SU-DHL-6 (cell line): Measurements from ENCODE around the gene RARB.

ENCODE experiments used
- H2AFZ ChIP-seq: fragments of 200-600 bp; sonication (generic); 2 replicates; pipeline ENCODE4 v1.6.1; 2014; ENCODE audit warnings: low read depth, mild to moderate bottlenecking, moderate library complexity, mixed read lengths, antibody characterized with exemption, low read length; ENCODE audit not compliant: severe bottlenecking
- H3F3A ChIP-seq: fragments of 200-600 bp; shearing (Covaris generic); 2 replicates; pipeline ENCODE4 v1.6.0; 2016; ENCODE audit warnings: antibody characterized with exemption, mild to moderate bottlenecking; ENCODE audit not compliant: insufficient read depth
- H3K27ac ChIP-seq: fragments of 200-600 bp; sonication (generic); 2 replicates; pipeline ENCODE4 v1.5.1; 2016; ENCODE audit warnings: low read depth, mild to moderate bottlenecking, low read length, moderate library complexity, mixed read lengths
- H3K27me3 ChIP-seq: fragments of 200-600 bp; sonication (generic), shearing (Covaris generic); 2 replicates; pipeline ENCODE4 v1.6.0; 2014; ENCODE audit warnings: mild to moderate bottlenecking, low read length
- H3K36me3 ChIP-seq: fragments of 200-600 bp; sonication (generic); 2 replicates; pipeline ENCODE4 v1.6.1; 2014; ENCODE audit warnings: mild to moderate bottlenecking, low read length, mixed read lengths
- H3K4me2 ChIP-seq: fragments of 300-600, 200-600 bp; shearing (Covaris generic), sonication (generic); 2 replicates; pipeline ENCODE4 v1.6.0; 2014; ENCODE audit warnings: low read length, low read depth, mild to moderate bottlenecking; ENCODE audit not compliant: poor library complexity, severe bottlenecking
- H3K4me3 ChIP-seq: fragments of 200-600 bp; sonication (generic); 2 replicates; pipeline ENCODE4 v1.5.1; 2014; ENCODE audit warnings: antibody characterized with exemption, low read length, mild to moderate bottlenecking, mixed read lengths; ENCODE audit not compliant: insufficient read depth, poor library complexity, severe bottlenecking
- H3K79me2 ChIP-seq: fragments of 200-600 bp; sonication (generic); 2 replicates; pipeline ENCODE4 v1.6.1; 2014; ENCODE audit warnings: mild to moderate bottlenecking, low read length, moderate library complexity; ENCODE audit not compliant: insufficient read depth
- H3K9ac ChIP-seq: fragments of 200-600 bp; sonication (generic); 2 replicates; pipeline ENCODE4 v1.7.0; 2014; ENCODE audit warnings: mild to moderate bottlenecking, low read length
- H3K9me2 ChIP-seq: fragments of 200-600 bp; sonication (generic); replicated peaks from 2 replicates; pipeline ENCODE4 v1.6.1; 2014; ENCODE audit warnings: low read length; ENCODE audit not compliant: insufficient read depth
- H3K9me3 ChIP-seq: fragments of 200-600 bp; sonication (generic); 2 replicates; pipeline ENCODE4 v1.6.1; 2014; ENCODE audit warnings: low read length, mixed read lengths; ENCODE audit not compliant: insufficient read depth
- H4K20me1 ChIP-seq: fragments of 200-600 bp; sonication (generic); 2 replicates; pipeline ENCODE4 v1.6.1; 2014; ENCODE audit warnings: low read depth, mild to moderate bottlenecking, antibody characterized with exemption, low read length, moderate library complexity, mixed read lengths
- EZH2phosphoT487 ChIP-seq: fragments of 200-600 bp; sonication (generic), shearing (Covaris generic); conservative IDR thresholded peaks from 2 replicates; pipeline ENCODE4 v1.6.1; 2018; ENCODE audit warnings: mild to moderate bottlenecking, antibody characterized with exemption, low read length, moderate library complexity, mixed read lengths
- TF ChIP-seq, protein P1 (sequence below): fragments of 200-600 bp; sonication (generic); IDR thresholded peaks from one replicate; pipeline ENCODE4 v1.5.1; 2017; ENCODE audit warnings: antibody characterized with exemption, mild to moderate bottlenecking, low read length, moderate library complexity; ENCODE audit not compliant: insufficient read depth, poor library complexity, severe bottlenecking

The RARB gene

GRCh38 chr3:25480811-25481210 lies 52.7 kb downstream of the RARB start:
- H3K4me2 ChIP-seq, result no peak overlapping the region
- H4K20me1 ChIP-seq, result no peaks in the 10 kb centered on the region
- no peaks in the 10 kb centered on the region for H3F3A ChIP-seq
- H3K36me3 ChIP-seq, result no peaks in the 10 kb centered on the region
- H3K4me3 ChIP-seq, result no peak overlapping the region
- no peaks in the 10 kb centered on the region for H3K27me3 ChIP-seq
- H2AFZ ChIP-seq, result no peak overlapping the region
- TF ChIP-seq, protein P1, sequence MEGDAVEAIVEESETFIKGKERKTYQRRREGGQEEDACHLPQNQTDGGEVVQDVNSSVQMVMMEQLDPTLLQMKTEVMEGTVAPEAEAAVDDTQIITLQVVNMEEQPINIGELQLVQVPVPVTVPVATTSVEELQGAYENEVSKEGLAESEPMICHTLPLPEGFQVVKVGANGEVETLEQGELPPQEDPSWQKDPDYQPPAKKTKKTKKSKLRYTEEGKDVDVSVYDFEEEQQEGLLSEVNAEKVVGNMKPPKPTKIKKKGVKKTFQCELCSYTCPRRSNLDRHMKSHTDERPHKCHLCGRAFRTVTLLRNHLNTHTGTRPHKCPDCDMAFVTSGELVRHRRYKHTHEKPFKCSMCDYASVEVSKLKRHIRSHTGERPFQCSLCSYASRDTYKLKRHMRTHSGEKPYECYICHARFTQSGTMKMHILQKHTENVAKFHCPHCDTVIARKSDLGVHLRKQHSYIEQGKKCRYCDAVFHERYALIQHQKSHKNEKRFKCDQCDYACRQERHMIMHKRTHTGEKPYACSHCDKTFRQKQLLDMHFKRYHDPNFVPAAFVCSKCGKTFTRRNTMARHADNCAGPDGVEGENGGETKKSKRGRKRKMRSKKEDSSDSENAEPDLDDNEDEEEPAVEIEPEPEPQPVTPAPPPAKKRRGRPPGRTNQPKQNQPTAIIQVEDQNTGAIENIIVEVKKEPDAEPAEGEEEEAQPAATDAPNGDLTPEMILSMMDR, result no peak
- no peak for TF ChIP-seq EZH2phosphoT487
- no peak overlapping the region for H3K9ac ChIP-seq
- no peak overlapping the region for H3K27ac ChIP-seq
- no peaks in the 10 kb centered on the region for H3K79me2 ChIP-seq
- H3K9me2 ChIP-seq, result no peaks in the 10 kb centered on the region
- no peaks in the 10 kb centered on the region for H3K9me3 ChIP-seq

- TF ChIP-seq, protein P1, result no peak
- Histone ChIP-seq H3K9ac (no peak overlapping the region), H3K79me2 (no peaks in the 10 kb centered on the region), H3F3A (no peaks in the 10 kb centered on the region), H3K9me2 (no peaks in the 10 kb centered on the region), H3K27me3 (no peaks in the 10 kb centered on the region), H3K4me2 (no peak overlapping the region), H3K36me3 (no peaks in the 10 kb centered on the region), H3K4me3 (no peak overlapping the region), H3K9me3 (no peaks in the 10 kb centered on the region), H2AFZ (no peak overlapping the region), H3K27ac (no peak overlapping the region), H4K20me1 (no peaks in the 10 kb centered on the region)
These were observed 53.3 kb downstream of the RARB start for GRCh38 chr3:25481386-25481785.

DNA sequence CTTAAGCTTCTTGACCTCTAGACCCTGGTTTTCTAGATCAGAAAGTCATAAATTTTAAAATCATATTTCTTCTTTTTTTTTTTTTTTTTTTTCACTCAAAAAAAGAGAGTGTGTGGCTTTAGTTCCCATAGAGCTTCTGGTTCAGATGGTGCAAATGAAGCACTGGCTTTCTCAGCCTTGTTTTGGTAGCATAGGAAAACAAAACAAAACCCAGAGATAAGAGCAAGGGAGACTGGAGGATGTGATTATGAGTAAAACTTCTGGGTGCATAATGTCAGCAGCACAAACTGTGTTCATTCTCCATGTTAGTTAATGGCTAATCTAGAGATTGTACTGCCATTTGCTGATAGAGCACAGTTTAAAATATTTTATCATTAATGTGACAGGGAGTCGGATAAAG lies 55.4 kb downstream of the RARB start:
- Histone ChIP-seq H3K4me2 (no peak overlapping the region), H3F3A (no peaks in the 10 kb centered on the region), H3K9ac (no peak overlapping the region), H3K36me3 (no peaks in the 10 kb centered on the region), H4K20me1 (no peaks in the 10 kb centered on the region), H3K27me3 (no peaks in the 10 kb centered on the region), H3K79me2 (no peaks in the 10 kb centered on the region), H2AFZ (no peak overlapping the region), H3K4me3 (no peak overlapping the region), H3K27ac (no peak overlapping the region), H3K9me2 (no peaks in the 10 kb centered on the region), H3K9me3 (no peaks in the 10 kb centered on the region)
- TF ChIP-seq EZH2phosphoT487, result no peak
- TF ChIP-seq, protein P1, result no peak

DNA sequence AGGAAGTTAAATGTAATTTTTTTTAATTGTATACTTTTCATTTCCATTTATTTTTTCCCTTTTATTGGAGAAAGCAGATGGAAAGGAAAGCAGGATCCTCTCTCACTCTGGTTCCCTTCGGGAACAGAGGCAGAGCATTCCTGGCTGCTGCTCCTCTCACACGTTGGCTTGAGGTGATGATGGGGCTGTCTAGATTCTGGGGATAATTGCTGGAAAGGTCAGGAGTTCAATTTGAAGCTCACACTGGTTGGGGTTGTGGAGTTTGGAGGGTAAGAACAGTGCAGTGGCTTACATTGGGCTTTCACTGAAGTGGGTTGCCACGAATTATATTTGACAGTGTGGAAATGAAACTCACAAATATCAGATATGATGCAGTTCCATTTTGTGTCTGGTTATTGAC lies 57.6 kb downstream of the RARB start:
- Histone ChIP-seq H4K20me1 (no peaks in the 10 kb centered on the region), H3K4me3 (no peak overlapping the region), H3K9me3 (no peaks in the 10 kb centered on the region), H3F3A (no peaks in the 10 kb centered on the region), H3K79me2 (no peaks in the 10 kb centered on the region), H3K4me2 (no peak overlapping the region), H2AFZ (no peak overlapping the region), H3K27ac (no peak overlapping the region), H3K9me2 (no peaks in the 10 kb centered on the region), H3K27me3 (no peaks in the 10 kb centered on the region), H3K9ac (no peak overlapping the region), H3K36me3 (no peaks in the 10 kb centered on the region)
- no peak for TF ChIP-seq EZH2phosphoT487
- TF ChIP-seq, protein P1, result no peak
